ENCODE data around the gene AK5.

- no peak for TF ChIP-seq CTCF (IDR thresholded peaks at IDR 0.05 in 8 of 11, conservative IDR thresholded peaks at IDR 0.05 in 3 of 11)
- no peak for TF ChIP-seq POLR2AphosphoS5 (IDR thresholded peaks at IDR 0.05)
Measured at GRCh38 chr1:77280962-77281361, 857 bp upstream of the AK5 start.
